Activated T-cell treated with anti-CD3 and anti-CD28 coated beads for 1 hour (primary cell): ENCODE results near the gene VEGFA.

Experiments used
- DNase-seq: peaks from one replicate; pipeline ENCODE4 v3.0.0-alpha.2; 2020; ENCODE audit warnings: low read depth

VEGFA gene

DNA sequence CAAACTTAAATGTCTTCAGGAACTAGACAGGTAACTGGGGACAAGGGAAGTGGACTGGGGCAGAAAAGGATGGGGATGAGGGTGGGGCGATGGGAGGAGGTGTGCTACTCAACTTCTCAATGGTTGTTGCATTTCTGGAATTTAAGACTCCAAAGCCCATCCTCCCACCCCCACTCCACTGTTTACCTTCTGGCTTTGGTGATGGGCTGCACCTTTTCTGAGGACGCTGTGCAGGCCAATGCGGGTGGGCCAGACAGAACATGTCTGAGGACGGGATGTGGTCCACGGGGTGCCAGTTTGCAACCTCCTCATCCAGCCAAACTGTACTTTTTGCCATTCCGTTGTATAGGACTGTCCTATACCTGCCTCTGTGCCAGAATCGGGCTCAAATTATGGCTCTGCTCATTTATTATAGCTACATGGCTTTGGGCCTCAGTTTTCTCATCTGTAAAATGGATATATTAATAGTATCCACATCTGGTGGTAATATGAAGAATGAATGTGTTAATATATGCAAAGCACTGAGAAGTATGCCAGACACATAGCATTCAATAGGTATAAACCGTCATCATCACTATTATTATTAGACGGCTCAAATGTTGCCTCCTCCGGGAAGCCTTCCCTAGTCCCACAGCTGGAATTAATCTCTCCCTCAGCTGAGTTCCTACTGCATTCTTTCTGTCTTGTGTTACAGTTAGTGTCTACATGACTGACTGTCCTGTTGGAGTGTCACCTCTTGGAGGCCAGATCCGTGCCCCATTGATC lies 31.0 kb upstream of the VEGFA start:
- no peak for DNase-seq

DNA sequence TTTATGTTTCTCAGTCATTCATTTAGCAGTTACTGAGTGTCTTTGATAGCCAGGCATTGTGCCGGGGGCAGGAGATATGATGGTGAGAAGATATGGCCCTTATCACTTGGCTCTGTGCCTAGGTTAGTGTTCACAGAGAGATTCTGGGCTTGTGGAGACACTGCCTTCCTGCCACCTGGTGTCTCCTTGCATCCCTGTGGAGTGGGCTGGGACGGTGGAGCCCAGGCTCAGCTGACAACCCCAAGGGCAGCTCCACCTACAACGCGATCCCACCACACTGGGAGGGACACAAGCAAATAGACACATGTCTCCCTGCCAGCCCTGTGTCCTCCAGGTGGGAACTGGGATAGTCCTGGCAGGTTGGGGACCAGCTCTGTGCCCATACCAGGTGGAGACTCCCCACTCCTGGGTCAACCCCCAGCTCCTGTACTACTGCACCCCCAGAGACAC lies 30.3 kb upstream of the VEGFA start:
- no peak for DNase-seq

DNA sequence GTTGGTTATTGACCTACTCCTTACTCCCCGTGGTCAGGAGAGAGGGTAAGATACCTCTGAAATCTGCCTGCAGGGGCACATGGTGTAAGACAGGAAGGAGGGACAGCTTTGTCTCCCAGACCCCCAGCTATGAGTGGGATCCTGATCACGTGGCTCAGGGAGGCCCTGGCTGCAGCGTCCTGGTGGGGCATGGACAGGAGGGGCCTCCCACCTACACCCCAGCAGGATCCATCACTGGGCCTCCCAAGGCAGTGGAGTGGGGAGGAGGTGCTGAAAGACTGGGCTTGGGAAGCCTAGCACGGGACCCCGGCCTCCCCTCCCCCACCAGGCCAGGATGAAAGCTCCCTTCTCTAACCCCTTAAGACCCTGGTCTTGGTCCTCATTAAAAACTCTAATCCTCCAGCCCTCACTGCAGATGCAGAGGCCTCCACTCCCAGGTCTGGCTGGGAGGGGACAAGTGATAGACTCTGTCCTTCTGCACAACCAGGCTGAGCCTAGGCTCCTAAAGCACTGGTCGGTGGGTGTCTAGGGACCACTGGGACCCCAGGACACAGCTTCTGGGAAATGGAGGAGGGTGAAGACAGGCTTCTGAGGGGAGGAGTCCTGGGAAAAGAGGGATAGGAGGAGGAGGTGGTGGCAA lies 29.6 kb upstream of the VEGFA start:
- DNase-seq, result no peak

DNA sequence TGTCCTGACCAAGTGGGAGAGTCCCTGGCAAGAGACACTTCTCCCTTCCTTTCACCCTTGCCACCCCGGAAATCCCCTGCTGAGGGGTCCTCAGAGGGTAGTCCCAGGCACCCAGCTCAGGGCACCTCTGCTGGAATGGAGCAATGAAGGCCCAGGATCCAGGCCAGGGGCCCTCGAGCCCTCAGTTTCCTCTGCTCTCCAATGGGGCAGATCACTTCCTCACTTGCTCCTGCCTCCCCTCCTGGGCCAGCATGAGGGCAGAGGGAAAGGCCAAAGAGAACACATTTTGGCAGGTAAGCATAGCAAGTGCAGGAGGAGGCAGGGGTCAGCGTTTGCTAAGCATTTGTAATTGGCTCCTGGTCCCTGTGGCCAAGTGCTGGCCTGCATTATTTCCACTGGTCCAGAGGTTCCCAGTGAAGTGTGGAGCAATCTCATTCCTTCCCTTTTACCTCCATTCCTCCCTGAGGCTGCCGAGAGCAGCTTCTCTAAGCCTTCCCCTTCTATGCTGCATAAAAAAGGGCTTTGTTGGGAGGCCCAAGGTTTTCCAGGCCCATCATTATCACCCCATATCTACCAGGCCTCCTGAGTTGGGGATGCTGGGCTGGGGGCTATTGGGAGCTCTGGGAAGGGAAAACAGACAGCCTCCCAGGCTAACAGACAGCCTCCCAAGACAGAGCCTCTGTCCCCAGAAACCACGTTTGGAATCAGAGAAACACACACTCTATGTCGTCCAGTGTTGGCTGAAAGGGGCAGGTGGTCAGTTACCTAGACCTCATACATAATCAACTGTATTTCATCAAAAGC lies 28.8 kb upstream of the VEGFA start:
- DNase-seq, result no peak

GRCh38 chr6:43741829-43742228 lies 28.2 kb upstream of the VEGFA start:
- DNase-seq, result no peak

- DNase-seq, result no peak
These were observed 27.7 kb upstream of the VEGFA start for GRCh38 chr6:43742285-43742684.

DNA sequence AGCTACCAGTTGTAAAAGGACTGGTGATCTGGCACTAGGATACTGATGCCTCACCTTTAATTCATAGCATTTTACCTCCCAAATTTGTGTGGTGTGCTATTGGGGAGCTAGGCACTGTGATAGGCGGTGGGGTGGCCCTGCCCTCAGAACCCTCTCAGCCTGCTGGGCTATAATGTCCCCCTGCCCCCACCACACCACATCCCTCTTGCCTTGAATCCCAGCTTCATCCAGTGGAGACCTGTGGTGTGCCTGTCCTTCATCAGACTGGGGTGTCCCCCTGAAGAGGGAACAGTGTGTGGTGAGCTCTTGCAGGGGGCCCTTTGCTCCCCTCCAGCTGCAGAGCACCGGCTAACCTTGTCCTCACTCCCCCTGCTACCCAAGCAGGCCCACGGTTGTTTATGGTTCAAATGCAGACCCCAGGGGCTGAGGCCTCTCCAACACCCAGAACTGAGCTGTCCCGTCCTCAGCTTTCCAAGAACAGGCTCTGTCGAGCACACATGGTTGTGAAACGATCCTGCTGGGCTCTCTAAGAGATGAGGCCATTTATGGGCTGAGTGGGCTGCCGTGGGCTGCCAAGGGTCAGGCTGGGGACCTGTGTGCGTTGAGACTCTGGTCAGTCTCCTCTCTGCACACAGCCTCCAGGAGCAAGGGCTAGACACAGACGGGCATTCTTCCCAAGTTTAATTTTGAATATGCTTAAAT lies 26.9 kb upstream of the VEGFA start:
- no peak for DNase-seq

GRCh38 chr6:43743682-43744381 lies 26.2 kb upstream of the VEGFA start:
- DNase-seq, result no peak

DNA sequence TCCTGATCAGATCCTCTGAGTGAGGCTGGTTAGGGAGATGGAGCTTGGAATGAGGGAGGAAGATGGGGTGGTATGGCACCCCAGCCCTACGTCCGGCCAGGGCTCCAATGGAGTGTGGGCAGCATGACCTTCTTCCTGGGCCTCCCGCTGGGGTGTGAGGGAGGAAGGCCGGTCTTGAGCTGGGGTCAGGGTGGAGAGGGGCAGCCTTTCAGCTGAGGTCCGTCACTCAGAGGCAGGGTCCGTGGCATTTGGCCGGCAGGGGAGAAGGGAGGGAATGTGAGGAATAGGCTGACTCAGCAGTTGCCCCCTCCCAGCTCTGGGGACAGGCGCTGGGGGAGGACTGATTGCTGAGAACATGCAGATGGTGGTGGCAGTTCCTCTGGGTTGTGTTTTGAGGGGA lies 25.5 kb upstream of the VEGFA start:
- no peak for DNase-seq

DNA sequence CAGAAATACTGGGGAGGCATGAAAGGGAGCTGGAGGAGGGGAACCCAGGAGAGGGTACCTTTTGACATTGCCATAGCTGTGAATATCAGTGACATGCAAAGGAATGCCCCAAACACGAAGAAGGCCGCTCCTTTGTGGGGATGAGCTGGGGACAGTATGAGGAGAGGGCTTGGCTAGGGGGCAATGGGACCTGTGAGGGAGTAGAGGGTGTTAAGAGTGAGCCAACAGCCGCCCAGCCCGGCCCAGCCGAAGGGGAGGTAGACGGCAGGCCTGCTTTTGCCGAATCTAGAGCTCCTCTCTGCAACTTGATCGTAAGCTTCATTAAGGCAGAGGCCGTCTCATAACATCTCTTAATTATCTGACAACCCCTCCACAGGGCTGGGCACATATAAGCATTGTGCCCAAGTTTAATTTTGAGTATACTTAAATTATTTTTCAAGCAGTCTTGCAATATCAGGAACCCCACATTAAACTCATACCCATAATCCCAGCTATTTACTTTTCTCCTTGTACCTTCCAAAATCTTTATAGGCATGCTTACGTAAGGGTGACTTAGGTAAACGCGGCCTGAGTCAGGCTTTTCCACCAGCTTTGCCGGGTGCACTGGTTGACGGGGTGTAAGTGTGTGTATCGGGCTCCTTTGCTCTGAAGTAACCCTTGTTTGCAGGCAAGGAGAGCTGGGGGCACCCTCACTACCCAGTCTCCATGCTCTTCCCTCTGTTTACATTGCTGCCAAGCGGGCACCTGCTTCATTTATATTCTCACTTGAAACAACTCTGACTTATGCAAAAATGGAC lies 24.9 kb upstream of the VEGFA start:
- DNase-seq, result no peak

DNA sequence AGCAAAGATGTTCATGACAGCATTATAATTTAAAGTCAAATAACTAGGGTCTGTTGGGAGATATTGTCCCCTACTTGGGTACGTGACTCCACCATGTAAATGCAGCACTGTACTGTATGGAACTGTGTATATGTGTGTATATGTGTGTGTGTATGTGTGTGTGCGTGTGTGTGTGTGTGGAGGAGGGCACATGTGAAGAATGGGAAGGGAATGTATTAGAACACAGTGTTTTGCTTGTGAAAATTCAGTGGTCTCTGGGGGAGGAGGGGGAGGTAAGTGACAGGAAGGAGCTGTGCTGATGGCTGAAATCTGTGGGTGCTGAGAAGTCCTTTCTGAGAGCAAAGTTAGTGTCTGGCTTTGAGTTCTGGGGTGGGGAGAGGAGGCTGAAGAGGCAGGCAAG lies 23.9 kb upstream of the VEGFA start:
- no peak for DNase-seq

GRCh38 chr6:43746613-43747102 lies 23.4 kb upstream of the VEGFA start:
- no peak for DNase-seq

DNA sequence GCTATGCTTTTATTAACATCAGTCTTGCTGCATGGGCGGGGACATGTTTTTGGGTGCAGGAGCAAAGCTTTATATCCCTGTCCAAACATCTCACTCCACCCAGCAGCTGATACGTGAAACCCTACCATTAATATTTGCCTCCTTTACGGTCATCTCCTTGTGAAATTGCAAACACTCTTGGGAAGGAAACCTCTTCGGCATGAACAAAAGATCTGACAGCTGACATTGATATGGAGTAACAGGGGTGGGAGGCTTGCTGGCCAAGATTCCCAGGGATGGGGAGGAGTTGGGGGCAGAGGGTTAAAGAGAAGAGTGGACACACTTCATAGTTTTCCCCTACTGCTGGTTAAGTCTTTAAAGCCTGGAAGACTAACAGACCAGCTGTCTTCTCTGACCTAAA lies 22.2 kb upstream of the VEGFA start:
- no peak for DNase-seq

DNA sequence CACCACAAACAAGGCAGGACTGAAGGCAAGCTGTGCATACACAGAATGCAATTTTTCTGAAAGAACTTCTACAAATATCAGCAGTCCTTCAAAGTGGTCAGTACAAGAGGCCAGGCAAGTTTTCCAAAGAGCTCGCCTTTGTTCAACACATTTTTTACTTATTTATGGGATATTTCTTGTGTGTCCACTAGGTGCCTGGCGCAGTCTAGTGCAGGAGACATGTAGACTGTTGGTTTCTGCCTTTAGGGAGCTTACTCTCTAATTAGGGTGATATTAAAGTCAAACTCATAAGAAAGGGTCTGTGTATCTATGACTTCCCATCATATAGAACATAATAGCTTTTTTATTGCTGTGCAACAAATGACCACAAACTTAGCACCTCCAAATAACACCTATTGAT lies 21.2 kb upstream of the VEGFA start:
- DNase-seq, result no peak

- no peak for DNase-seq
These were observed 20.6 kb upstream of the VEGFA start for GRCh38 chr6:43749461-43749860.

- no peak for DNase-seq
These were observed 19.4 kb upstream of the VEGFA start for GRCh38 chr6:43750622-43751021.

DNA sequence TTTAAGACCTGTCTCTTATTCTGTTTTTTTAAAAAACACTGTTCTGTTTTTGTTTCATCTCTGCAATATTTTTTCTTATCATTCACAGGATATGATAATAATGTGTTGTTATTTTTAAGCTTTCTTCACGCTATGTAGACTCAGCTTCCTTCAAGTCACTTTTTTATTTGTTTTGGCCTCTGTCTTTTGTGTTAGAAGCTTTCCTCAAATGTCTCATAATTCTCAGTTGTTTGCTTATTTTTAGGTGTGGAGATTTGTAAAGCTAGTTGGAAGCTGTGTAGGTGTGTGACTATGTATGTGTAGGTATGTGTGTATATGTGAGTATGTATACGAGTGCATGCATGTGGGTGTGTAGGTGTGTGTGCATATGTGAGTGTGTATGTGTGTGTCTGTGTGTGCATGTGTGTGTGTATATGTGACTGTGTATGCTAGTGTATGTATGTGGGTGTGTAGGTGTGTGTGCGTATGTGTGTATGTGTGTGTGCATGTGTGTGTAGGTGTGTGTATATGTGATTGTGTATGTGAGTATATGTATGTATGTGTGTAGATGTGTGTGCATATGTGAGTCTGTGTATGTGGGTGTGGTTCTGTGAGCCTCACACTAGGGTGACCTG lies 16.3 kb upstream of the VEGFA start:
- DNase-seq, result no peak

- no peak for DNase-seq
These were observed 11.9 kb upstream of the VEGFA start for GRCh38 chr6:43757966-43758616.

DNA sequence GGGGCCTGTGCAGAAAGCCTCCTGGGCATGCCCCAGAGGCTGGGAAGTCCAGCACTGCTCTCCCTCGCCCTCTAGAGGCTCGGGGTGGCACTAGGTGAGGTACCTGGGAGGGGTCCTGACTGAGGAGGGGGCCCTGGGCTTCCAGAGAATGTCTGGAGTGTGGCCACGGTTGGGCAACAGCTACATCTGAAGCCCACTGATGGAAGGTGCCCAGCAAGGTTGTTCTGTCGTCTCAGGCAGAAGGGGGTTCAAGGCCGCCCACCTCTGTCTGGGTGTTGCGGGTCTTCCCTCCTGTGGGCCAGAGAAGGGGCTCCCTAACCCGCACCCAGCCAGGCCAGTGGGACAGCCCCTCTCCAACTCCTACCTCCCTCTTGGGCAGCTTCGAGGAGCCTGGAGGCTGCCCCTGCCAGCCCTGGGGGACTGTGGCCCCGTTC lies 11.4 kb upstream of the VEGFA start:
- DNase-seq, result no peak
